ENCODE measurements around the gene YARS1.

DNA sequence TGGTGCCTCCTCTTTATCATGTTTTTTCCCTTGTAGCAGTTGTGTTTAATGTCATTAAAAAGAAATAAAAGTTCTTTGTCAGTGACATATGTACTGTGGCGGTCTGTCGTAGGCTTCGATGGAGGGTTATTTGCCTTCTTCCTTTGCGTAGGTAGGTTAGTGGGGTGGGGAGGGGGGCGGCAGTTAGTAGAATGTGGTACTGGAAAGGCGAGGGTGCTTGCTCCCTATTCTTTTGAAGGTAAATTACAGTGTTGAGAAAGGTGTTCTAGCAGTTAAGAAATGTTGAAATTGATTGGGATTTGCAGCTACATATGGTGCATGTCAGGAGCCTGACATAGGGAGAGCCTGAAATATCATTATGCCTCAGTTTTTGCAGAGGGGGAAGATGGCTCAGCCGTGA, 41.6 kb upstream of the YARS1 start:
- TF ChIP-seq, protein P1, sequence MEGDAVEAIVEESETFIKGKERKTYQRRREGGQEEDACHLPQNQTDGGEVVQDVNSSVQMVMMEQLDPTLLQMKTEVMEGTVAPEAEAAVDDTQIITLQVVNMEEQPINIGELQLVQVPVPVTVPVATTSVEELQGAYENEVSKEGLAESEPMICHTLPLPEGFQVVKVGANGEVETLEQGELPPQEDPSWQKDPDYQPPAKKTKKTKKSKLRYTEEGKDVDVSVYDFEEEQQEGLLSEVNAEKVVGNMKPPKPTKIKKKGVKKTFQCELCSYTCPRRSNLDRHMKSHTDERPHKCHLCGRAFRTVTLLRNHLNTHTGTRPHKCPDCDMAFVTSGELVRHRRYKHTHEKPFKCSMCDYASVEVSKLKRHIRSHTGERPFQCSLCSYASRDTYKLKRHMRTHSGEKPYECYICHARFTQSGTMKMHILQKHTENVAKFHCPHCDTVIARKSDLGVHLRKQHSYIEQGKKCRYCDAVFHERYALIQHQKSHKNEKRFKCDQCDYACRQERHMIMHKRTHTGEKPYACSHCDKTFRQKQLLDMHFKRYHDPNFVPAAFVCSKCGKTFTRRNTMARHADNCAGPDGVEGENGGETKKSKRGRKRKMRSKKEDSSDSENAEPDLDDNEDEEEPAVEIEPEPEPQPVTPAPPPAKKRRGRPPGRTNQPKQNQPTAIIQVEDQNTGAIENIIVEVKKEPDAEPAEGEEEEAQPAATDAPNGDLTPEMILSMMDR (conservative IDR thresholded peaks at IDR 0.05; ENCODE audit: low read length) = no peak
- no peak for TF ChIP-seq EZH2phosphoT487 (IDR thresholded peaks at IDR 0.05; ENCODE audit: borderline replicate concordance)
